Choroid plexus epithelial cell (primary cell): ENCODE results near the gene SUCO.
A peak's percentile ranks its signal among the peaks of the same experiment; 100 is the strongest.

ENCODE experiments used
- DNase-seq: peaks from one replicate; pipeline ENCODE4 v3.0.0-alpha.2; 2010; ENCODE audit warnings: low read depth
- H3K4me3 ChIP-seq: 2 replicates; pipeline ENCODE4 v1.5.1; 2011; ENCODE audit warnings: low read depth, mild to moderate bottlenecking, control low read depth, low read length, moderate library complexity
- CTCF ChIP-seq: conservative IDR thresholded peaks from 2 replicates; pipeline ENCODE4 v1.5.1; 2011; ENCODE audit warnings: low read depth, mild to moderate bottlenecking, control low read depth, inconsistent platforms, low read length, moderate library complexity

SUCO gene

GRCh38 chr1:172638885-172639831, 106.2 kb downstream of the SUCO start:
- peak; percentile 92 for DNase-seq
- TF ChIP-seq CTCF: no peak
- H3K4me3 ChIP-seq: no peak overlapping the region

- H3K4me3 ChIP-seq: no peak overlapping the region
- DNase-seq: peak; percentile 63
- no peak for TF ChIP-seq CTCF
Observed at GRCh38 chr1:172640111-172640510, 107.2 kb downstream of the SUCO start.

- TF ChIP-seq CTCF: no peak
- no peak for DNase-seq
- no peak overlapping the region for H3K4me3 ChIP-seq
Observed at GRCh38 chr1:172641492-172641891, 108.5 kb downstream of the SUCO start.

- TF ChIP-seq CTCF: no peak
- no peak for DNase-seq
- no peak overlapping the region for H3K4me3 ChIP-seq
Observed at GRCh38 chr1:172642970-172643369, 110.0 kb downstream of the SUCO start.

GRCh38 chr1:172646653-172647052, 113.7 kb downstream of the SUCO start:
- TF ChIP-seq CTCF: no peak
- H3K4me3 ChIP-seq: no peak overlapping the region
- no peak for DNase-seq

- TF ChIP-seq CTCF: no peak
- no peak overlapping the region for H3K4me3 ChIP-seq
- no peak for DNase-seq
Observed at GRCh38 chr1:172647110-172647564, 114.2 kb downstream of the SUCO start.

- TF ChIP-seq CTCF: no peak
- no peak overlapping the region for H3K4me3 ChIP-seq
Observed at GRCh38 chr1:172647987-172648386, 115.0 kb downstream of the SUCO start.

More at GRCh38 chr1:172647987-172648386, 115.0 kb downstream of the SUCO start:
- no peak for DNase-seq
